Hippocampal formation (tissue), 2 donors: ENCODE measurements around the gene CCNL1.

Source experiments
- DNase-seq, 2 donors: peaks; one replicate each; lab custom pipeline; 2025; lab: John Stamatoyannopoulos, UW

Gene CCNL1

GRCh38 chr3:157145606-157146322 lies 14.2 kb downstream of the CCNL1 start:
- DNase-seq = no peak

GRCh38 chr3:157142315-157142714 lies 17.6 kb downstream of the CCNL1 start:
- no peak for DNase-seq

GRCh38 chr3:157139938-157140534 lies 19.9 kb downstream of the CCNL1 start:
- no peak for DNase-seq

GRCh38 chr3:157136647-157137387 lies 23.1 kb downstream of the CCNL1 start:
- DNase-seq = no peak

GRCh38 chr3:157135671-157136396 lies 24.1 kb downstream of the CCNL1 start:
- peak in 1 of 2 donors; percentile 47 for DNase-seq

- DNase-seq = no peak
Measured at GRCh38 chr3:157134620-157135191, 25.2 kb downstream of the CCNL1 start.

GRCh38 chr3:157133434-157134320 lies 26.3 kb downstream of the CCNL1 start:
- DNase-seq = no peak

- DNase-seq = peak; percentile 75 to 82
Measured at GRCh38 chr3:157132936-157133335, 27.0 kb downstream of the CCNL1 start.

GRCh38 chr3:157132341-157132740 lies 27.6 kb downstream of the CCNL1 start:
- DNase-seq = no peak

- DNase-seq = no peak
Measured at GRCh38 chr3:157131861-157132260, 28.1 kb downstream of the CCNL1 start.

GRCh38 chr3:157130467-157131251 lies 29.3 kb downstream of the CCNL1 start:
- peak in 1 of 2 donors; percentile 45 for DNase-seq

- DNase-seq = peak; percentile 52 to 61
Measured at GRCh38 chr3:157129803-157130466, 30.0 kb downstream of the CCNL1 start.

- DNase-seq = peak in 1 of 2 donors; percentile 41
Measured at GRCh38 chr3:157128771-157129681, 30.9 kb downstream of the CCNL1 start.

- no peak for DNase-seq
Measured at GRCh38 chr3:157127831-157128767, 31.8 kb downstream of the CCNL1 start.

GRCh38 chr3:157127268-157127667 lies 32.7 kb downstream of the CCNL1 start:
- no peak for DNase-seq

- DNase-seq = no peak
Measured at GRCh38 chr3:157126365-157126764, 33.6 kb downstream of the CCNL1 start.

- DNase-seq = no peak
Measured at GRCh38 chr3:157125101-157125500, 34.8 kb downstream of the CCNL1 start.
